Suppressor macrophage treated with lipopolysaccharide for 1 hour (primary cell): Measurements from ENCODE around the gene LIMS4.
"Not testable (repeated sequence)": the region's sequence is repeated elsewhere in the genome, so short reads cannot be mapped to it uniquely, and the experiment has no call there.

Experiments
- DNase-seq, 3 donors: peaks; one replicate each; pipeline ENCODE4 v3.0.0-alpha.2; 2020 to 2022

The LIMS4 gene

GRCh38 chr2:110449127-110449947 lies 23.3 kb downstream of the LIMS4 start:
- DNase-seq, result not testable (repeated sequence)

- not testable (repeated sequence) for DNase-seq
Measured at GRCh38 chr2:110446644-110447043, 26.0 kb downstream of the LIMS4 start.

- DNase-seq, result not testable (repeated sequence)
Measured at GRCh38 chr2:110443305-110444005, 29.2 kb downstream of the LIMS4 start.

- DNase-seq, result not testable (repeated sequence)
Measured at GRCh38 chr2:110441905-110442304, 30.7 kb downstream of the LIMS4 start.

- DNase-seq, result not testable (repeated sequence)
Measured at GRCh38 chr2:110434565-110434964, 38.1 kb downstream of the LIMS4 start.

- DNase-seq, result not testable (repeated sequence)
Measured at GRCh38 chr2:110425725-110426124, 46.9 kb downstream of the LIMS4 start.

- not testable (repeated sequence) for DNase-seq
Measured at GRCh38 chr2:110424421-110424820, 48.2 kb downstream of the LIMS4 start.

GRCh38 chr2:110423574-110423962 lies 49.0 kb downstream of the LIMS4 start:
- DNase-seq, result not testable (repeated sequence)

- not testable (repeated sequence) for DNase-seq
Measured at GRCh38 chr2:110422852-110423573, 49.6 kb downstream of the LIMS4 start.

GRCh38 chr2:110420641-110421354 lies 51.8 kb downstream of the LIMS4 start:
- not testable (repeated sequence) for DNase-seq

- not testable (repeated sequence) for DNase-seq
Measured at GRCh38 chr2:110407142-110407541, 65.5 kb downstream of the LIMS4 start.

- not testable (repeated sequence) for DNase-seq
Measured at GRCh38 chr2:110404988-110405387, 67.6 kb downstream of the LIMS4 start.

GRCh38 chr2:110404246-110404645 lies 68.4 kb downstream of the LIMS4 start:
- DNase-seq, result not testable (repeated sequence)

- not testable (repeated sequence) for DNase-seq
Measured at GRCh38 chr2:110401001-110401618, 71.5 kb downstream of the LIMS4 start.

- DNase-seq, result not testable (repeated sequence)
Measured at GRCh38 chr2:110399378-110399777, 73.2 kb downstream of the LIMS4 start.

- DNase-seq, result not testable (repeated sequence)
Measured at GRCh38 chr2:110395990-110396389, 76.6 kb downstream of the LIMS4 start.
